Endothelial cell of umbilical vein (primary cell): ENCODE results near the gene NUP54. TPM values are rescaled to one million over a fixed set of nuclear protein-coding genes. Genes with fewer than 3 reads are reported as not detected.

Experiments
- BruUV-seq: library from RNA; stranded (reverse); fragments of 400-500 nt; replicated peaks from 2 replicates; lab custom pipeline; 2021; lab: Mats Ljungman, UMichigan
- CTCF ChIA-PET: fragments of 300-600, 350-600 bp; sonication (Branson Sonifier 250); formaldehyde crosslinking; loops from one replicate; lab custom pipeline; 2021; ENCODE audit warnings: antibody characterized with exemption, inconsistent platforms; lab: Charles Lee
- POLR2A ChIA-PET: fragments of 300-600, 350-600 bp; sonication (Branson Sonifier 250); formaldehyde crosslinking; loops from one replicate; lab custom pipeline; 2021; ENCODE audit warnings: antibody characterized with exemption, inconsistent platforms; lab: Charles Lee
- DNase-seq: peaks from one replicate; pipeline ENCODE4 v3.0.0-alpha.2; 2011; ENCODE audit warnings: low read depth, low spot score
- FAIRE-seq: peaks from 2 replicates; lab custom pipeline; 2011; peaks lifted over from hg19 to GRCh38; lab: Jason Lieb, UNC
- H2AFZ ChIP-seq: 2 replicates; pipeline ENCODE4 v1.6.0; 2012; ENCODE audit warnings: low read depth, low read length, control low read depth, inconsistent platforms
- H3K27ac ChIP-seq: 2 replicates; pipeline ENCODE4 v1.5.1; 2011; ENCODE audit warnings: low read depth, mild to moderate bottlenecking, control low read depth, low read length, moderate library complexity; ENCODE audit not compliant: insufficient read depth
- H3K27me3 ChIP-seq, 2 experiments: 2 replicates each; pipeline versions ENCODE4 v1.6.0 to v1.6.1; 2011; ENCODE audit warnings: low read length in 2 of 2, mixed read lengths in 1 of 2; ENCODE audit not compliant: control insufficient read depth in 2 of 2, insufficient read depth in 2 of 2
- H3K36me3 ChIP-seq, 2 experiments: 2 replicates in 1 of 2; 3 replicates in 1 of 2; pipeline ENCODE4 v1.5.1; 2011; ENCODE audit warnings: low read length in 2 of 2, mild to moderate bottlenecking in 1 of 2, moderate library complexity in 1 of 2; ENCODE audit not compliant: control insufficient read depth in 2 of 2, insufficient read depth in 2 of 2; ENCODE audit errors: extremely low read depth in 1 of 2
- H3K4me1 ChIP-seq: 3 replicates; pipeline ENCODE4 v1.5.1; 2011; ENCODE audit warnings: mild to moderate bottlenecking, low read length; ENCODE audit not compliant: control insufficient read depth, insufficient read depth; ENCODE audit errors: extremely low read depth
- H3K4me2 ChIP-seq: 2 replicates; pipeline ENCODE4 v1.6.1; 2011; ENCODE audit warnings: low read length, control low read depth, mixed read lengths; ENCODE audit not compliant: insufficient read depth
- H3K4me3 ChIP-seq, 3 experiments: fragments of 200-600 bp in 1 of 3; sonication (generic), shearing (Covaris generic) in 1 of 3; replicated peaks in 1 of 3; 2 replicates each; pipeline ENCODE4 v1.5.1; 2011 to 2016; ENCODE audit warnings: control low read depth in 3 of 3, low read length in 3 of 3, mild to moderate bottlenecking in 2 of 3, inconsistent platforms in 1 of 3, low read depth in 1 of 3, moderate library complexity in 1 of 3; ENCODE audit not compliant: insufficient read depth in 1 of 3
- H3K79me2 ChIP-seq: 2 replicates; pipeline ENCODE4 v1.6.0; 2012; ENCODE audit warnings: low read length, inconsistent platforms; ENCODE audit not compliant: control insufficient read depth, insufficient read depth
- H3K9ac ChIP-seq: replicated peaks from 2 replicates; pipeline ENCODE3; 2011; ENCODE audit warnings: low read length, control low read depth; ENCODE audit not compliant: insufficient read depth; ENCODE audit errors: extremely low read depth
- H3K9me1 ChIP-seq: replicated peaks from 3 replicates; pipeline ENCODE4 v1.6.0; 2011; ENCODE audit warnings: mild to moderate bottlenecking, low read length; ENCODE audit not compliant: control insufficient read depth, insufficient read depth; ENCODE audit errors: extremely low read depth
- H3K9me3 ChIP-seq: replicated peaks from 2 replicates; pipeline ENCODE4 v1.5.1; 2012; ENCODE audit warnings: low read length, inconsistent platforms; ENCODE audit not compliant: control insufficient read depth, insufficient read depth
- H4K20me1 ChIP-seq: replicated peaks from 2 replicates; pipeline ENCODE3; 2011; ENCODE audit warnings: mild to moderate bottlenecking, low read length; ENCODE audit not compliant: control insufficient read depth, insufficient read depth; ENCODE audit errors: extremely low read depth
- CTCF ChIP-seq, 2 donors: IDR thresholded peaks; 1 replicate in 1 of 2; 2 replicates in 1 of 2; pipeline ENCODE4 v1.5.1; 2011; ENCODE audit warnings: low read length in 2 of 2, mild to moderate bottlenecking in 2 of 2, moderate library complexity in 2 of 2, control low read depth in 1 of 2, inconsistent platforms in 1 of 2, low read depth in 1 of 2; ENCODE audit not compliant: insufficient read depth in 1 of 2; ENCODE audit errors: extremely low read depth in 1 of 2
- EZH2 ChIP-seq: IDR thresholded peaks from 2 replicates; pipeline ENCODE4 v1.6.1; 2012; ENCODE audit warnings: borderline replicate concordance, low read depth, mild to moderate bottlenecking, moderate library complexity, low read length, inconsistent platforms; ENCODE audit not compliant: severe bottlenecking
- FOS ChIP-seq: IDR thresholded peaks from 2 replicates; pipeline ENCODE4 v1.6.1; 2011; ENCODE audit warnings: mild to moderate bottlenecking, low read length, moderate library complexity, borderline replicate concordance; ENCODE audit not compliant: insufficient read depth
- GATA2 ChIP-seq: IDR thresholded peaks from 2 replicates; pipeline ENCODE4 v1.7.0; 2011; ENCODE audit warnings: low read depth, mild to moderate bottlenecking, moderate library complexity, mixed read lengths, low read length; ENCODE audit not compliant: insufficient read length, insufficient read depth
- JUN ChIP-seq: IDR thresholded peaks from 2 replicates; pipeline ENCODE4 v1.6.1; 2011; ENCODE audit warnings: borderline replicate concordance, low read depth; ENCODE audit not compliant: insufficient read length, insufficient read depth
- MAX ChIP-seq: IDR thresholded peaks from 2 replicates; pipeline ENCODE4 v1.6.1; 2011; ENCODE audit not compliant: insufficient read depth, insufficient read length
- MYC ChIP-seq: IDR thresholded peaks from one replicate; pipeline ENCODE4 v1.6.1; 2011; ENCODE audit warnings: mild to moderate bottlenecking, low read depth, low read length
- POLR2A ChIP-seq: IDR thresholded peaks from 2 replicates; pipeline ENCODE4 v1.6.1; 2012; ENCODE audit warnings: low read depth, mild to moderate bottlenecking, control low read depth, low read length
- POLR2AphosphoS5 ChIP-seq: IDR thresholded peaks from 2 replicates; pipeline ENCODE4 v1.6.1; 2012; ENCODE audit warnings: low read depth, mild to moderate bottlenecking, control low read depth, low read length, moderate library complexity; ENCODE audit not compliant: insufficient read depth
- dilution Hi-C: fragments of 300-500 bp; cut with MboI; formaldehyde crosslinking; loops from one replicate; pipeline ENCODE4 v1.15.0; 2019; ENCODE audit warnings: low sequenced_read_pairs; ENCODE audit not compliant: extremely low pct_ligation_motif_present
- intact Hi-C: fragments of 100-400 bp; cut with micrococcal nuclease; formaldehyde crosslinking; loops from one replicate; pipeline ENCODE4 v1.10.0; 2022
- polyA plus RNA-seq, 4 experiments: library from polyadenylated mRNA; depleted of rRNA in 3 of 4; stranded (reverse) in 3 of 4; unstranded in 1 of 4; fragments of >200 nt; gene quantifications; 2 replicates each; pipeline versions ENCODE4 v1.2.1 to v1.2.3, GENCODE V29; 2011 to 2012; ENCODE audit warnings: missing spikeins in 1 of 4
- total RNA-seq: library from RNA; stranded (reverse); gene quantifications from 2 replicates; pipeline ENCODE4 v1.2.3, GENCODE V29; 2021

Gene NUP54
- total and polyA plus RNA-seq, 2 donors (not counting 3 experiments of a cell fraction or from before 2014, with no cell fraction given) = 25.7 to 45.7 TPM

DNA sequence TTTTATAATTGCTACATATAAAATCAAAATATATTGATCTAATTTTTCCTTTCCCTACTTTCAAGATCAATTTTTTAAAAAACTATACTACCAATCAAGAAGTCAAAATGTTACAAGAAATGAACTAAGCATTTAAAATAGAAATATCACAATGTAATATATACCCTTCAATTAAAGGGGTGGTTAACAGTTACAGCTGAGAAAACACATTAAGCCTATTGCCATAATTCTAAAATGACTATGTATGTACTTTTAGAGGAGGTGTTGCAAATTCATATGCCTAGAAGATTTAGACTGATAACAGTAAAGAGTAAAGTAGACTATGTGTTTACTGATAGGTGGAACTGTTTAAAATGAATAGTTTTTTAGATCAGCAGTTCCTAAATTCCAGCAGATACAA, 3.7 kb downstream of the NUP54 start:
- peaks cover 23% of the 10 kb centered on the region for H3K4me1 ChIP-seq
- no peaks in the 10 kb centered on the region for H3K9me1 ChIP-seq
- no peaks in the 10 kb centered on the region for H3K9me3 ChIP-seq
- no TSS peak for BruUV-seq
- TF ChIP-seq GATA2 (no peak), FOS (no peak), POLR2AphosphoS5 (no peak), JUN (no peak), MYC (no peak), CTCF (IDR thresholded peaks at IDR 0.05; ENCODE audit: extremely low read depth in 1 of 2, insufficient read depth in 1 of 2, low read depth in 1 of 2, low read length in 2 of 2) (no peak), POLR2A (no peak), EZH2 (no peak), MAX (no peak)
- peaks cover 2 to 12% of the 10 kb centered on the region in 2 experiments for H3K36me3 ChIP-seq
- no peak overlapping the region for H3K4me2 ChIP-seq
- H4K20me1 ChIP-seq = peaks cover 9% of the 10 kb centered on the region
- H3K9ac ChIP-seq = no peak overlapping the region
- no peak overlapping the region for H3K27ac ChIP-seq
- DNase-seq = no peak
- no peak overlapping the region for H3K4me3 ChIP-seq
- CTCF ChIA-PET = interaction anchor here (1.0 kb wide), 1 partner anchor 148 kb away, joined by 3 read pairs; no protein-coding TSS in a partner anchor
- no peaks in the 10 kb centered on the region for H3K27me3 ChIP-seq
- dilution Hi-C loops = no loop called here
- peaks cover 59% of the 10 kb centered on the region for H3K79me2 ChIP-seq
- no peak for FAIRE-seq
- no peak overlapping the region for H2AFZ ChIP-seq
- POLR2A ChIA-PET = no interaction called here
- intact Hi-C loops = loop anchor here (10.0 kb wide), 1 partner anchor 930 kb away; the partner anchor contains the start of gene CCNI
